Adipose tissue (tissue), 3 donors: ENCODE data around the gene COX6B2. TPM values are rescaled to one million over a fixed set of nuclear protein-coding genes. Genes with fewer than 3 reads are reported as not detected.
"Not testable (repeated sequence)": the region's sequence is repeated elsewhere in the genome, so short reads cannot be mapped to it uniquely, and the experiment has no call there.

Experiments
- H3K27ac ChIP-seq: one replicate; pipeline ENCODE4 v1.5.1; 2013; ENCODE audit warnings: low read depth, low read length
- WGBS, 3 donors: extraction: QIAGEN DNeasy Blood & Tissue Kit; methylation state at CpG; one replicate each; pipeline ENCODE4 v1.1.7; 2013; 5-methylcytosine and 5-hydroxymethylcytosine counted together
- polyA plus RNA-seq, 3 donors: library from polyadenylated mRNA; stranded (reverse); fragments of 200-250 nt; gene quantifications; one replicate each; pipeline ENCODE4 v1.2.3, GENCODE V29; 2013
- donor health status: healthy with polysubstance abuse.
- donor health status: Bipolar disorder and iron deficiency.
- donor health status: healthy.

The COX6B2 gene, protein sequence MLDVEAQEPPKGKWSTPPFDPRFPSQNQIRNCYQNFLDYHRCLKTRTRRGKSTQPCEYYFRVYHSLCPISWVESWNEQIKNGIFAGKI
- polyA plus RNA-seq, result under 1 TPM in 2 of 3 donors, not detected in 1; 0.03 to 0.06 TPM

DNA sequence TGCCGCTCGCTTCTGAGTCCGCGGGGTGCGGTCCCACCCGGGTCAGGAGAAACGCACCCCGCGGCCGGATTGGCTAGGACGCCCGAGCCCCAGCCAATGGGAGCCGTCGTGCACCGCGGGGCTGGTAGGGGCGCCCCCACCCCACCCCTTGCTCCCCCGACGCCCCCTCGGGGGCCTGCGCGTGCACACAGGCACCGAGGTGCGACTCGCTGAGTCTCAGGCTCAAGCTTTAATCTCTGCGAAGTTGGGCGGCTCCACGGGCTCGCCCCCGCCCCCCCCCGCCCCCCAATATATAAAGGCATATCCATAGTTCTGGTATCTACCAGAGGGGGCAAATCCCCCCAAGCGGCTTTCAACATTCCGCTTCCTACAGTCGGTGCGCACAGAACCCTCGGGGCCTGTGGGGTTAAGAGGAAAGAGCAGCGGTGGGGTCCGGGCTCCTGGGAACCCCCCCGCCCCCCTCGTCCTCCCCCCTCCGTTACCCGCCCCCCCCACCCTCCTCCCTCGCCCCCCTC lies at the start of gene COX6B2:
Gene COX6B2 (minus strand): TSS at position 22 of the 515 bp plus-strand sequence. CDS start 198 bp downstream, outside the sequence.
- no peak within 1 kb of the TSS for H3K27ac ChIP-seq
- 1 to 3% (median 1%) methylated on average over 36 to 41 of the region's 43 CpGs for WGBS, 3 donors

DNA sequence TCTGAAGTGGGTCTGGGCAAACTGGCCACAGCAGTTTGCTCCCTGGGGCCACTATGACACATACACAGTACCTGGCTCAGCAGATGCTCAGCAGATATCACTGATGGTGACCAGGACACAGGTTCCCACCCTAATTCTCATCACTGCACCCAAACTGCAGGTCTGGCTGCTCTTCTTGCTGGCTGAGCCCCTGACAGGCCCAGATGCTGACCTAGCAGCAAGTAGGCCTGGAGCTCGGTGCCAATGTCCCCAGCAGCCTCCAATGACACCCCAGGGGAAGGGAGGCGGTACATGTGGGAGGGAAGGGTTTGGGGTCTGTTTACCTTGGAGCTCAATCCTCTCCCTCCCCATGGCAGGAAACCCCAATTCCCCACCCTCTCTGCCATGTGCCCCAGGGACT lies 48.0 kb upstream of the COX6B2 start:
- WGBS, 3 donors, result 75 to 89% (median 83%) methylated on average over 2 of the region's 2 CpGs

DNA sequence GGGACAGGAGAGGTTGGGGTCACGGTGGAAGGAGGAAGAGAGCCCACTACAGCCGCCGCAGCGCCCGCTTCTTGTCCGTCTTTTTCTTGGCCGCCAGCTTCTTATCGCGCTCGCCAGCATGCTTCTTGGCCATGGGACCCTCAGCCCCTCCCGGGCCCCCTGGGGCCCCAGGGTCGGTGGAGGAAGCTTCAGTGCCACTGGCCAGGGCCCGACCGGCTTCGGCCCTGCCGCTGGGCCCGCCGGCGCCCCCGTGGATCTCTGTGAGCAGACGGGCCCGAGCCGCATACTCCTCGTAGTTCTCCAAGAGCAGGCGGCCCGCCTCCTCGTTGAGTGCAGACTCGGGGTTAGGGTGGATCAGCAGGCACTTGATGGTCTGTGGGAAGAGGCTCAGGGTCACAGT lies 46.9 kb upstream of the COX6B2 start:
- WGBS, 3 donors, result 90 to 95% (median 93%) methylated on average over 9 to 21 of the region's 28 CpGs
- H3K27ac ChIP-seq, result not testable (repeated sequence)

More for the DNA sequence above, 48.0 kb upstream of the COX6B2 start:
- no peak overlapping the region for H3K27ac ChIP-seq

DNA sequence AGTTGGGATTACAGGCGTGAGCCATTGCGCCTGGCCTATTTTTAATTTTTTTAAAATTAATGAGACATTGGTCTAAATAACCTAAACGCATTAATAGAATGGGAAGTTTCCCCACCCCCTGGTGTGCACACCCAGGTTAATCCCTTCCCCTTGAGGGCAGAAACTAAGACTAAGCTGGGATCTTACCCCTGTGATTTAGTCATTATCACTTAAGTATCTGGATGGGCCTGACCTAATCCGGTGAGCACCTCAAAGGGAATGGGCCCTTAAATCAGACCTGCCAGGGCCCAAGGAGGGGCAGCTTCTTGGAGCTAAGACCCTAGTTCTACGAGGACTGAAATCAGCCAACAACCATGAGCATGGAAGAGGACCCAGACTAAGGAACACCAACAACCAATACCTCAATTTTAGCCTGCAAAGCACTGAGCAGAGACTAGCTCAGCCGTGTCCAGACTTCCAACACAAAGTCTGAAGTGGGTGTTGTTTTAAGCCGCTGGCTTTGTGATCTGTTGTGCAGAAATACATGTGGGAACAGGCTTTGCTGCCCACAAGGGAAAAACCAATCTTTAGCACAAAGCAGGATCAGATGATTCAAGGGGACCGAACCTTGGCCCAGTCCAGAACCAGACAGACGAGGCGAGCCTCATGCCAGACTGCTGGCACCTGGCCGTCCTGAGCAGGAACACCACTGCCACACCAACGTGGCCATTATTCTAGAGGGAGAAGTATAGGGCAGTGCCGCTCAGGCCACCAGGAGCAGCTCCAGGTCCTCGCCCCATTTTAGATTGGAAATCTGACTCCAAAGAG lies 46.0 kb upstream of the COX6B2 start:
- no peak overlapping the region for H3K27ac ChIP-seq
- 85 to 88% (median 86%) methylated on average over 14 of the region's 14 CpGs for WGBS, 3 donors

DNA sequence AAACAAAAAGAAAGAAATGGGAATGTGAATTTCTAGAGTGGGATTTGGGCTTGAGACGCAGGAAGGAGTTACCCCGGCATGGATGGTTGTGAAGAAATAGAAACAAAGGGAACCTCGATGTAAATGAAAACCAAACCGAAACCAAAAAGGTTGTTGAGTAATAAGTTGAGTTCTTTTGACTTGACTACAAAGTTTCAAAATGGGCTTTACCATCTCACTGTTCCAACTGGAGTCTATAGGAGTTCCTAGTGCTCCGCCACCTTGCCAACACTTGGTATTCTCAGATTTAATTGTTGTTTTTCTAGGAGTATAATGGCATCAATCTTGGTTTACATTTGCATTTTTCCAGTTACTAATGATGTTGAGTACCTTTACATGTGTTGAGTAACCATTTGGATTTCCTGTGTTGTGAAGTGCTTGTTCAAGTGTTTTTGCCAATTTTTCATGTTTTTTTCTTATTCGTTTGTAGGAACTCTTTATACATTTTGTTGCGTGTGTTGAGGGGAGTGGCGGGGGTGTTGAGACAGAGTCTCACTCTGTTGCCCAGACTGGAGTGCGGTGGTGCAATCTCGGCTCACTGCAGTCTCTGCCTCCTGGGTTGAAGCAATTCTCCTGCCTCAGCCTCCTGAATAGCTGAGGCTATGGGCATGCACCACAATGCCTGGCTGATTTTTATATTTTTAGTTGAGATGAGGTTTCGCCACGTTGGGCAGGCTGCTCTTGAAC lies 43.8 kb upstream of the COX6B2 start:
- WGBS, 3 donors, result 63 to 95% (median 64%) methylated on average over 12 of the region's 12 CpGs
- H3K27ac ChIP-seq, result no peak overlapping the region

DNA sequence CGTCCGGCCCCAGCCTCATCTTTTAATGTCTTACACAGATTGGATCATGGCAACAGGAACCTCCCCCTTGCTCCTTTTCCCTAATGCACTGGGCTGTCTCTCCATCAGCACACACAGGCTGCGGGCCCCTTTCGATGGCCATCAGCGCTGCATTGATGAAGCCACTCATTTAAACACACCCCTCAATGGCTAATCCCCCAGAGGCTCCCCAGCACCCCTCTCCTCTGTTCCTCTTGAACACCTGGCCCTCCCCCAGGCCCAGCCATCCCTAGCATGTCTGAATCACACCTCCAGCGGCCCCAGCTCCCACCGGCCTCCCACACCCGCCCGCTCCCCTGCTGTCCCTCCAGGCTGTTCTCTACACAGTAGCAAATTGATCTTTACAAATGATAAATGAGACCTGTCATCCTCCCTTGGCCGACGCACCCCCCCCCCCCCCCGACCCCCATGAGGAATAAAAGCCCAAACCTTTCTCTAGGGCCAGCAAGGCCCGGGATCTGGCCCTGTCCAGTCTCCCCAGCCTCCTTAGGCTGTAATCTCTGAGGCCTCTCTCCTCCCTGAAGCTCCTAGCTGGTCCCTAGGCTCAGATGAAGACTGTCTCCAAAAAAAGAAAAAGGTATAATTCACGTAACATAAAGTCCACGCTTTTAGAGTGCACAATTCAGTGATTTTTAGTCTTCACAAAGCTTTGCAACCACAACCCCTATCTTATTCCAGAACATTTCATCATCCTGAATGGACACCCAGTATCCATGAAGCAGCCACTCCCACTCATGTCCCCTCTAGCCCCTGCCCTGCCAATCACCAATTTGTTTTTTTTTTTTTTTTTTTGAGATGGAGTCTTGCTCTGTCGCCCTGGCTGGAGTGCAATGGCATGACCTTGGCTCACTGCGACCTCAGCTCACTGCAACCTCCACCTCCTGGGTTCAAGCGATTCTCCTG lies 38.6 kb upstream of the COX6B2 start:
- no peak overlapping the region for H3K27ac ChIP-seq
- 69 to 79% (median 73%) methylated on average over 18 of the region's 18 CpGs for WGBS, 3 donors

DNA sequence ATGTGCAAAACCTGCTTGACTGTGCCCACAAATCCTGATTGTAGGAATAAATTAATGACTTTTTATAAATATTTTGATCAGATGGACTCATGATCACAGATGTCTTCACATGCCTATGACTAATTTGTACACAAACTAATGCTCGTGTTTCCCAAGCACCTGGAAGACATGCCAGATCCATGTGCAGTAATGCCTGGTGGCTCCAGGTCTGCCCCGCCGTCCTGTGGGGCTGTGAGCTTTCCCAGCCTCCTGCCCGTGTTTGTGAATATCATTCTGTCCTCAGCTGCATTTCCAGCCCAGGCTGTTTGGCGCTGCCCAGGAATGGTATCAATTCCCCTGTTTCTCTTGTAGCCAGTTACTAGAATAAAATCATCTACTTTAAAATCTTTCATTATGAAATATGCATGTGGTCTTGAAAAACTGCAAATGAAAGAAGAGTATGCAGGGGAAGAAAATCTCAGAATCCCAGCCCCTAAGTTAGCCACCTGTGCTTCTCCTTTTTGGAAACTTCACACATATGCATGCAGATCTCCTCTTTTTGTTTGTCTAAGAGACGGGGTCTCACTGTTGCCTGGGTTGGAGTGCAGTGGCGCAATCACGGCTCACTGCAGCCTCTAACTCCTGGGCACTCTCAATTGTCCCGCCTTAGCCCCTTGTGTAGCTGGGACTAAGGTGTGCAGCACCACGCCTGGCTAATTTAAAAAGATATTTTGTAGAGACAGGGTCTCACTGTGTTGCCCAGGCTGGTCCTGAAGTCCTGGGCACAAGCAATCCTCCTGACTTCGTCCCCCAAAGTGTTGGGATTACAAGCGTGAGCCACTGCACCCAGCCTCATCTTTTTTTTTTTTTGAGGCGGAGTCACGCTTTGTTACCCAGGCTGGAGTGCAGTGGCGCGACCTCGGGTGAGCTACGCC lies 37.4 kb upstream of the COX6B2 start:
- H3K27ac ChIP-seq, result no peak overlapping the region
- 81 to 87% (median 84%) methylated on average over 18 of the region's 18 CpGs for WGBS, 3 donors

DNA sequence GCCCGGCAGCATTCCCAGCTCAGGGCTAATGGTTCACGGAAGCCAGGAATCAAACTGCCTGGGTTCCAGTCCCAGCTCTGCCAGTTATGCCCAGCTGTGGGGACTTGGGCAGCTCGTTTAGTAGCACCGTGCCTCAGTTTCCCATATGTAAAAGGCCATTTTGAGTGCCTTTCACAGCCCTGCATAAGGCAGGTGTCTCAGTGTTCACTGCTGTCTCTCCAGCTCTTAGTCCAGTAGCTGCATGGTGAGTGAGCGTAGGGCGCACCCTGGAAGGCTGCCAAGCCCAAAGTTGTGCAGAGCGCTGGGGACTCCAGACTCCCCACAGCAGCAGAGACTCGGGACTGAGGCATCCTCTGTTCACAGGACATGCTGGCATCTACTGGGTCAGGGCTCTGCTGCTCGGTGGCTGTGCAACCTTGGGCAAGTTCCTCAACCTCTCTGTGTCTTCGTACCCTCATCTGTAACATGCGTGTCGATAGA lies 36.7 kb upstream of the COX6B2 start:
- H3K27ac ChIP-seq, result no peak overlapping the region
- WGBS, 3 donors, result 74 to 88% (median 76%) methylated on average over 12 of the region's 12 CpGs

DNA sequence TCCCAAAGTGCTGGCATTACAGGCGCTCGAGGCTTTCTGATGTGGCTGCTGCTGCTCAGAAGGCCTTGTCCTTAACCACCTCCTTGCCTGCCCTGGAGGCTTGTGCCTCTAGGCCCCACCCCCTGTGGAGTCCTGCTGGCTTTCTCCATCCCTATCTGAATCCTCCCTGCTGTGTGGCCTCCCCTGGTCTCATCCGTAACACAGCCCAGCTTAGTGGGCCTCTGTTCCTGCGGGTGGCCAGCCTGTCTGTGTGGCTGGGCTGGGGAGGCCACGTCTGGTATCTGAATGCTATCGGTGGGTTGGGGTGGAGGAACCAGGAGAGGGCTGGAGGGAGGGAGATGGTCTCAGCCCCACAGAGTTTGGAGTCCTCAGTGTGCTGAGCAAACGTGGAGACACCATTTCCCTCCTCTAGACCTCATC lies 36.0 kb upstream of the COX6B2 start:
- no peak overlapping the region for H3K27ac ChIP-seq

DNA sequence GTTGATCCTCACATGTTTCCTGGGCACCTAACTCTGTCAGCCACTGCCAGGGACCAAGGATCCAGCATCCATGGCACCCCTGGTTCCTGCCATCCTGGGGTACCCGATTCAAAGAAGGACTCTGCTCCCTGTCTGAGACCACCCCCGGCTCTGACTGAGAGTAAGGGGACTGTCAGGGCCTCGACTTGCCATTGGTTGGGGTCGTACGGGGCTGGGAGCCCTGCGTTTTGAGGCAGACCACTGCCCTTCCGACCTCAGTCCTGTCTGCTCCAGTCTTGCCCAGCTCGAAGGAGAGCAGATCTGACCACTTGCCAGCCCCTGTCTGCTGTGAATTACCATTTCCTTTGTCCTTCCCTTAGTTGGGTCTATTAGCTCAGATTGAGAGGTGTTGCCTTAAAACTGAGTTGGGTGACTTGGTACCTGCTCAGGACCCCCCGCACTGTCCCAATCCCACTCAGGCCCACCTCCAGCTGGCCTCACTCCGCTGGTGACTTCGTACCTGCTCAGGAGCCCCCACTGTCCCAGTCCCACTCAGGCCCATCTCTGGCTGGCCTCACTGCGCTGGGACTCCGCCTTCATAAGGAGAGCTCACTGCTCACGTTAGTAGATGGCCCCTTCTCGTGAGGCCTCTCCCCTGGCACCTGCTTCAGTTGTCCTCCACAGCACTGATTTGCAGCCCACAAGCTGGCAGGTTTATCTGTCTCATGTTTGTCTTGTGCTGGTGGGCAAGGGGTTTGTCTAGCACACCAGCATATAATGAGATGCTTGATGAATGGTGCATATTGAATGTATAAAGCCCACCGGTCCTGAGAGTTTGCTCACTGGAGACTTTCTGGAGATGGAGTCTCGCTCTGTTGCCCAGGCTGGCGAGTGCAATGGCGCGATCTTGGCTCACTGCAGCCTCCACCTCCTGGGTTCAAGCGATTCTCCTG lies 35.1 kb upstream of the COX6B2 start:
- H3K27ac ChIP-seq, result no peak overlapping the region
- 81 to 88% (median 83%) methylated on average over 20 to 21 of the region's 21 CpGs for WGBS, 3 donors

More for the DNA sequence above, 36.0 kb upstream of the COX6B2 start:
- 73 to 80% (median 78%) methylated on average over 7 of the region's 7 CpGs for WGBS, 3 donors

DNA sequence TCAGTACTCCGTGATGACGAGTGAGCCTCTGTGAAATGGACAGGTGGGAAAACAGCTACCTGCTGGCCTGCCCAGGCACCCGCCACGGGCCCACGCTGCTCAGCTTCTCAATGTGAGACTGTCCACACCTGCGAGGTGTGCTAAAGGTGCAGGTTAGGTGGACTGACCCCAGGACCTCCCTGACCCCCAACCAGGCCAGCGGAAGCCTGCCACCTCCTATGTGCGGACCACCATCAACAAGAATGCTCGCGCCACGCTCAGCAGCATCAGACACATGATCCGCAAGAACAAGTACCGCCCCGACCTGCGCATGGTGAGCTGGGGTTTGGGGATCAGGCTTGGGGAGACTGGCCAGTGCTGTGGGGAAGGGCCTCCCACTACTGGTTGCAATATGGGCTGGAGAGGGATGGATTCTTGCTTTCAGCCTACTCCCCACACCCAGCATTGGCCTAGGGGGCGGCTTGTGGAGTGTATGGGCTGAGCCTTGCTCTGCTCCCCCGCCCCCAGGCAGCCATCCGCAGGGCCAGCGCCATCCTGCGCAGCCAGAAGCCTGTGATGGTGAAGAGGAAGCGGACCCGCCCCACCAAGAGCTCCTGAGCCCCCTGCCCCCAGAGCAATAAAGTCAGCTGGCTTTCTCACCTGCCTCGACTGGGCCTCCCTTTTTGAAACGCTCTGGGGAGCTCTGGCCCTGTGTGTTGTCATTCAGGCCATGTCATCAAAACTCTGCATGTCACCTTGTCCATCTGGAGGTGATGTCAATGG lies 33.4 kb upstream of the COX6B2 start:
- 78 to 88% (median 88%) methylated on average over 24 of the region's 24 CpGs for WGBS, 3 donors
- no peak overlapping the region for H3K27ac ChIP-seq

DNA sequence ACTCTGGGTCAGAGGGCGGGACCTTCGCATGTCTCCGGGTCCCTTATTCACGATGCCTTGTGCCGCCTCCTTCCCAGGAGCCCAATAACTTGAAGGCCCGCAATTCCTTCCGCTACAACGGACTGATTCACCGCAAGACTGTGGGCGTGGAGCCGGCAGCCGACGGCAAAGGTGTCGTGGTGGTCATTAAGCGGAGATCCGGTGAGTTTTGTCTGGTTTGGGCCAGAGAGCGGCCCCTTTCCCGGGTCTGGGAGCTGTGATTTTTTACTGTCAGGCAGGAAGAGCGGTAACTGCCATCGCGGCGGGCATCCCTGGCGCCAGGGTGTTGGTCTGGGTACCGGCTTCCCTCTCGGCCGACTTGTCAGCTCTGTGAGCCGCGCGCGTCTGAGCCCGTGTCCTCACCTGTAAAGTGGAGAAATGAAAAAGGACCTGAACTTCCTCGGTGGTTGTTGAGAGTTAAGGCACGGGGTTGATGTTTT lies 32.0 kb upstream of the COX6B2 start:
- no peak overlapping the region for H3K27ac ChIP-seq
- 2 to 3% (median 2%) methylated on average over 33 of the region's 33 CpGs for WGBS, 3 donors

DNA sequence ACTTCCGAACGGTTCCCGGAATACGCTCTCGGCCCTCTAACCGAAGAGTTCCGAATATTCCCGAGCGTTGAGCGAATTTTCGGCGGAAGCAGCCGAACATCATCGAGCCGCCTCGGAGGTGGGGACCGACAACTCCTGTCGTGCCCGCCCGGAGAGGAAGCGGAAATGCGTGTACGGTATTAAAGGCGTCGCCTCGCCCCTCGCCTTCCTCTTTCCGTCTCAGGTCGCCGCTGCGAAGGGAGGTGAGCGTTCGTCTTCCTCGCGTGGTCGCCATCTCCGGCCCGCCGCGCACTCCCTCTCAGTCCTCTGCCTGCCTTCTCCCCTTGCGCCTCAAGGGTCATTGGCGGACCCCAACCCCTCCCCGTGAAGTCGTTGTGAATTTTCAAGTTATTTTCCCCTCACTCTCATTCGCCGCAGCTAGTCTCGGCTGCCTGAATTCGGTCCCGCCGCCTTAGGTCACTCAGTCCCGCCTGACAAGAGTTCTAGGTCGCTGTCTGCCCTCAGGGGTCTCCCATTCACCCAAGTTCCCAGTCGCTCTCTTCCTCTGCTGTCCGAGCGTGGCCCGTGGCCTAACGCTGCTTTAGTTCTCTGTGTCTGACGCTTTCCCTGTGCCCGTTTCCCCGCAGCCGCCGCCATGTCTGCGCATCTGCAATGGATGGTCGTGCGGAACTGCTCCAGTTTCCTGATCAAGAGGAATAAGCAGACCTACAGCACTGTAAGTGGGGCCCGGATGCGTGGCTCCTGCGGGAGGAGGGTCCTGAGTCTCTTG lies 31.4 kb upstream of the COX6B2 start, which contains the start of gene RPL28:
Gene RPL28 (plus strand): TSS at position 209 of the 769 bp plus-strand sequence. CDS start 426 bp downstream, at position 635.
- H3K27ac ChIP-seq, result peak within 1 kb of the TSS; percentile 12
- WGBS, 3 donors, result 0 to 1% (median 1%) methylated on average over 65 to 68 of the region's 68 CpGs

DNA sequence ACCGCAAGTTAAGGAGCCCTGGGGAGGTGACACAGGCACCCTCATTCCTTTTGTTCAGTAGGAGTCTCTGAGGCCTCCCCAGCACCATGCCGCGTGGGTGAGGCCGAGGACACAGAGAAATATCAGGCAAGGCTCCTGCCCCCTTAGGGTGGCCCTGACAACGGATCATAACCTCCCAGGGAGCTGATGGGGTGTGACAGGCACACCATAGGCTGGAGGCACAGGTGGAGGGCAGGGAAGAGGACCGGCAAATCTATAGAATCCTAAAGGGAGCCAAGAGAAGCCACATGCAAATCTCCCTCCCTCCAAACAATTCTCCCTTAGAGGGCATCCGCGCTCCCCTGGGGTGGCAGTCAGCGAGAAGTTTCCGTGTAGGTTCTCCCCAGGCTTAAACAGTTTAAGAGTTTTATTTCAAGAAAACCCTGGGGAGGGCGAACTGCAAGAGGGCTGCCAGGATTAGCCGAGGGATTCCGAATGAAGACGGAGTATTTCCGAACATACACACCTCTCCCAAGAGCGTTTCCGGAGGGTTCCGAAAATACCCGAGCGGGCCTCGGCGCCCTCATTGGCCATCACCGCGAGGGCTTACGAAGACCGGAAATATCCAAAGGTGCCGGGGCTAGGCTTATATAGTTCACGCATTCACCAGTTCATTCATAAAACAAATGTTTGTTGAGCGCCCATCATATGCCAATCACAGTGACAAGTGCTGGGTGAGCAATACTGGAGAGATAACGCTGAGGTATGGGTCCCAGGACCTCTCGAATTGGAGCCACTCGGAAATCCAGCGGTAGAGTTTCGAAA lies 30.6 kb upstream of the COX6B2 start:
- peak overlapping the region; percentile 12 for H3K27ac ChIP-seq
- WGBS, 3 donors, result 2 to 7% (median 6%) methylated on average over 34 of the region's 34 CpGs
